HG03442 (cell line): ENCODE results near the gene ST6GALNAC2.
A peak's percentile ranks its signal among the peaks of the same experiment; 100 is the strongest.

ENCODE experiments used
- ATAC-seq: cut with Tn5 transposase; IDR thresholded peaks from one replicate; pipeline ENCODE4 v1.9.1; 2021; ENCODE audit warnings: mild to moderate bottlenecking, moderate library complexity; ENCODE audit not compliant: unreplicated experiment

Gene ST6GALNAC2

GRCh38 chr17:76557368-76558197, 28.1 kb downstream of the ST6GALNAC2 start:
- peak; percentile 77 for ATAC-seq

GRCh38 chr17:76556765-76557367, 28.8 kb downstream of the ST6GALNAC2 start:
- peak; percentile 26 for ATAC-seq

GRCh38 chr17:76554131-76554530, 31.5 kb downstream of the ST6GALNAC2 start:
- no peak for ATAC-seq

GRCh38 chr17:76553178-76553908, 32.3 kb downstream of the ST6GALNAC2 start:
- no peak for ATAC-seq

GRCh38 chr17:76551685-76552084, 34.0 kb downstream of the ST6GALNAC2 start:
- no peak for ATAC-seq

- ATAC-seq = no peak
Observed at GRCh38 chr17:76550712-76551615, 34.7 kb downstream of the ST6GALNAC2 start.

- no peak for ATAC-seq
Observed at GRCh38 chr17:76549539-76549938, 36.1 kb downstream of the ST6GALNAC2 start.

GRCh38 chr17:76549215-76549518, 36.5 kb downstream of the ST6GALNAC2 start:
- no peak for ATAC-seq

- ATAC-seq = no peak
Observed at GRCh38 chr17:76548378-76549214, 37.1 kb downstream of the ST6GALNAC2 start.

- no peak for ATAC-seq
Observed at GRCh38 chr17:76547642-76548202, 37.9 kb downstream of the ST6GALNAC2 start.

GRCh38 chr17:76547183-76547641, 38.4 kb downstream of the ST6GALNAC2 start:
- ATAC-seq = no peak

GRCh38 chr17:76546556-76547182, 39.0 kb downstream of the ST6GALNAC2 start:
- no peak for ATAC-seq

- no peak for ATAC-seq
Observed at GRCh38 chr17:76545918-76546555, 39.6 kb downstream of the ST6GALNAC2 start.

GRCh38 chr17:76544546-76545365, 40.9 kb downstream of the ST6GALNAC2 start:
- no peak for ATAC-seq

GRCh38 chr17:76543826-76544545, 41.7 kb downstream of the ST6GALNAC2 start:
- ATAC-seq = no peak

- no peak for ATAC-seq
Observed at GRCh38 chr17:76543482-76543825, 42.2 kb downstream of the ST6GALNAC2 start.

GRCh38 chr17:76542984-76543383, 42.7 kb downstream of the ST6GALNAC2 start:
- ATAC-seq = no peak
